Neutrophil (primary cell): ENCODE measurements around the gene AMBRA1.

ENCODE experiments used
- H3K27ac ChIP-seq: fragments of 200-600 bp; sonication (generic); 2 replicates; pipeline ENCODE4 v1.5.1; 2016; ENCODE audit warnings: mild to moderate bottlenecking, moderate library complexity
- H3K27me3 ChIP-seq: fragments of 200-600 bp; sonication (generic); 2 replicates; pipeline ENCODE4 v1.6.0; 2016; ENCODE audit warnings: mild to moderate bottlenecking
- H3K36me3 ChIP-seq: fragments of 200-600 bp; sonication (generic); 2 replicates; pipeline ENCODE4 v1.5.1; 2017
- H3K4me1 ChIP-seq, 2 experiments: fragments of 200-600 bp in 1 of 2; sonication (generic) in 1 of 2; 1 replicate in 1 of 2; 2 replicates in 1 of 2; pipeline versions ENCODE4 v1.5.1 to v1.6.1; 2013 to 2016; ENCODE audit warnings: low read depth in 1 of 2, low read length in 1 of 2, mild to moderate bottlenecking in 1 of 2, moderate library complexity in 1 of 2; ENCODE audit not compliant: control insufficient read depth in 1 of 2, insufficient read depth in 1 of 2
- H3K4me3 ChIP-seq, 2 experiments: fragments of 200-600 bp in 1 of 2; sonication (generic) in 1 of 2; 1 replicate in 1 of 2; 2 replicates in 1 of 2; pipeline ENCODE4 v1.5.1; 2013 to 2016; ENCODE audit warnings: low read depth in 1 of 2, low read length in 1 of 2, mild to moderate bottlenecking in 1 of 2, moderate library complexity in 1 of 2
- H3K9me3 ChIP-seq: fragments of 200-600 bp; sonication (generic); 2 replicates; pipeline ENCODE4 v1.5.1; 2016
- CTCF ChIP-seq: fragments of 200-600 bp; sonication (generic); IDR thresholded peaks from 2 replicates; pipeline ENCODE4 v1.5.1; 2016; ENCODE audit warnings: antibody characterized with exemption

Gene AMBRA1

GRCh38 chr11:46593550-46594373 is at the start of gene AMBRA1:
AMBRA1 (minus strand) TSS chr11:46594023; CDS start chr11:46548380, 45,643 bp downstream.
- TF ChIP-seq CTCF = no peak
- Histone ChIP-seq H3K9me3 (no peaks in the 10 kb centered on the region), H3K27ac (peak within 1 kb of the TSS; percentile 90), H3K4me3 (peak within 1 kb of the TSS; percentile 81 to 87), H3K27me3 (no peaks in the 10 kb centered on the region), H3K4me1 (peaks cover 13 to 20% of the 10 kb centered on the region in 2 experiments), H3K36me3 (no peaks in the 10 kb centered on the region)

- Histone ChIP-seq H3K4me1 (peaks cover 0 to 8% of the 10 kb centered on the region in 2 experiments), H3K36me3 (peaks cover 54% of the 10 kb centered on the region), H3K27ac (no peak overlapping the region), H3K27me3 (no peaks in the 10 kb centered on the region), H3K9me3 (no peaks in the 10 kb centered on the region), H3K4me3 (no peak overlapping the region)
- no peak for TF ChIP-seq CTCF
These were observed 49.7 kb upstream of the AMBRA1 start for GRCh38 chr11:46643531-46643930.

- H3K9me3 ChIP-seq = no peaks in the 10 kb centered on the region
- peaks cover 0 to 8% of the 10 kb centered on the region in 2 experiments for H3K4me1 ChIP-seq
- H3K4me3 ChIP-seq = no peak overlapping the region
- TF ChIP-seq CTCF = no peak
- H3K36me3 ChIP-seq = peaks cover 53% of the 10 kb centered on the region
- peak overlapping the region; percentile 32 for H3K27ac ChIP-seq
- no peaks in the 10 kb centered on the region for H3K27me3 ChIP-seq
These were observed 49.0 kb upstream of the AMBRA1 start for GRCh38 chr11:46642627-46643335.

- no peak for TF ChIP-seq CTCF
- H3K4me1 ChIP-seq = peaks cover 0 to 8% of the 10 kb centered on the region in 2 experiments
- no peak overlapping the region for H3K27ac ChIP-seq
- H3K4me3 ChIP-seq = no peak overlapping the region
- H3K36me3 ChIP-seq = peaks cover 46% of the 10 kb centered on the region
- H3K27me3 ChIP-seq = no peaks in the 10 kb centered on the region
- no peaks in the 10 kb centered on the region for H3K9me3 ChIP-seq
These were observed 47.8 kb upstream of the AMBRA1 start for GRCh38 chr11:46641639-46642038.

GRCh38 chr11:46640036-46640788 is 46.4 kb upstream of the AMBRA1 start:
- no peaks in the 10 kb centered on the region for H3K9me3 ChIP-seq
- peaks cover 0 to 8% of the 10 kb centered on the region in 2 experiments for H3K4me1 ChIP-seq
- no peak overlapping the region for H3K27ac ChIP-seq
- no peak overlapping the region for H3K4me3 ChIP-seq
- TF ChIP-seq CTCF = no peak
- peaks cover 41% of the 10 kb centered on the region for H3K36me3 ChIP-seq
- no peaks in the 10 kb centered on the region for H3K27me3 ChIP-seq
